ENCODE data around the gene CAMK1D.

The CAMK1D gene

GRCh38 chr10:12743941-12744340, 394.6 kb downstream of the CAMK1D start:
- Histone ChIP-seq H3K4me1 (ENCODE audit: control insufficient read depth, insufficient read depth, low read length, poor library complexity, severe bottlenecking) (no peaks in the 10 kb centered on the region), H3K36me3 (ENCODE audit: control insufficient read depth, insufficient read depth, low read length) (no peaks in the 10 kb centered on the region), H3K27ac (ENCODE audit: insufficient read depth, low read length, poor library complexity, severe bottlenecking) (no peak overlapping the region), H3K4me3 (ENCODE audit: insufficient read depth, low read depth, low read length, poor library complexity, severe bottlenecking) (no peak overlapping the region), H3K27me3 (replicated peaks; ENCODE audit: control insufficient read depth, insufficient read depth, low read length, poor library complexity, severe bottlenecking) (no peaks in the 10 kb centered on the region), H3K9me3 (ENCODE audit: control insufficient read depth, low read length) (no peaks in the 10 kb centered on the region)
- DNase-seq: no peak

- Histone ChIP-seq H3K4me1 (ENCODE audit: control insufficient read depth, insufficient read depth, low read length, poor library complexity, severe bottlenecking) (no peaks in the 10 kb centered on the region), H3K27ac (ENCODE audit: insufficient read depth, low read length, poor library complexity, severe bottlenecking) (no peak overlapping the region), H3K36me3 (ENCODE audit: control insufficient read depth, insufficient read depth, low read length) (no peaks in the 10 kb centered on the region), H3K4me3 (ENCODE audit: insufficient read depth, low read depth, low read length, poor library complexity, severe bottlenecking) (no peak overlapping the region), H3K27me3 (replicated peaks; ENCODE audit: control insufficient read depth, insufficient read depth, low read length, poor library complexity, severe bottlenecking) (no peaks in the 10 kb centered on the region), H3K9me3 (ENCODE audit: control insufficient read depth, low read length) (no peaks in the 10 kb centered on the region)
- DNase-seq: no peak
Observed at GRCh38 chr10:12748186-12748585, 398.8 kb downstream of the CAMK1D start.

GRCh38 chr10:12749760-12750478, 400.6 kb downstream of the CAMK1D start:
- Histone ChIP-seq H3K4me3 (ENCODE audit: insufficient read depth, low read depth, low read length, poor library complexity, severe bottlenecking) (no peak overlapping the region), H3K27me3 (replicated peaks; ENCODE audit: control insufficient read depth, insufficient read depth, low read length, poor library complexity, severe bottlenecking) (no peaks in the 10 kb centered on the region), H3K9me3 (ENCODE audit: control insufficient read depth, low read length) (no peaks in the 10 kb centered on the region), H3K27ac (ENCODE audit: insufficient read depth, low read length, poor library complexity, severe bottlenecking) (no peak overlapping the region), H3K36me3 (ENCODE audit: control insufficient read depth, insufficient read depth, low read length) (no peaks in the 10 kb centered on the region), H3K4me1 (ENCODE audit: control insufficient read depth, insufficient read depth, low read length, poor library complexity, severe bottlenecking) (no peaks in the 10 kb centered on the region)
- DNase-seq: no peak

GRCh38 chr10:12750526-12751201, 401.3 kb downstream of the CAMK1D start:
- no peak for DNase-seq
- no peaks in the 10 kb centered on the region for H3K4me1 ChIP-seq (ENCODE audit: control insufficient read depth, insufficient read depth, low read length, poor library complexity, severe bottlenecking)
- no peak overlapping the region for H3K4me3 ChIP-seq (ENCODE audit: insufficient read depth, low read depth, low read length, poor library complexity, severe bottlenecking)
- H3K27ac ChIP-seq (ENCODE audit: insufficient read depth, low read length, poor library complexity, severe bottlenecking): no peak overlapping the region
- H3K27me3 ChIP-seq (replicated peaks; ENCODE audit: control insufficient read depth, insufficient read depth, low read length, poor library complexity, severe bottlenecking): no peaks in the 10 kb centered on the region
- no peaks in the 10 kb centered on the region for H3K9me3 ChIP-seq (ENCODE audit: control insufficient read depth, low read length)
- H3K36me3 ChIP-seq (ENCODE audit: control insufficient read depth, insufficient read depth, low read length): no peaks in the 10 kb centered on the region

GRCh38 chr10:12755075-12755474, 405.7 kb downstream of the CAMK1D start:
- no peak for DNase-seq
- H3K27ac ChIP-seq (ENCODE audit: insufficient read depth, low read length, poor library complexity, severe bottlenecking): no peak overlapping the region
- H3K4me3 ChIP-seq (ENCODE audit: insufficient read depth, low read depth, low read length, poor library complexity, severe bottlenecking): no peak overlapping the region
- no peaks in the 10 kb centered on the region for H3K27me3 ChIP-seq (replicated peaks; ENCODE audit: control insufficient read depth, insufficient read depth, low read length, poor library complexity, severe bottlenecking)
- H3K36me3 ChIP-seq (ENCODE audit: control insufficient read depth, insufficient read depth, low read length): no peaks in the 10 kb centered on the region
- no peaks in the 10 kb centered on the region for H3K9me3 ChIP-seq (ENCODE audit: control insufficient read depth, low read length)
- H3K4me1 ChIP-seq (ENCODE audit: control insufficient read depth, insufficient read depth, low read length, poor library complexity, severe bottlenecking): no peaks in the 10 kb centered on the region

- DNase-seq: no peak
Observed at GRCh38 chr10:12757351-12757750, 408.0 kb downstream of the CAMK1D start.

GRCh38 chr10:12758271-12758670, 408.9 kb downstream of the CAMK1D start:
- Histone ChIP-seq H3K4me1 (ENCODE audit: control insufficient read depth, insufficient read depth, low read length, poor library complexity, severe bottlenecking) (no peaks in the 10 kb centered on the region), H3K4me3 (ENCODE audit: insufficient read depth, low read depth, low read length, poor library complexity, severe bottlenecking) (no peak overlapping the region), H3K27ac (ENCODE audit: insufficient read depth, low read length, poor library complexity, severe bottlenecking) (no peak overlapping the region), H3K27me3 (replicated peaks; ENCODE audit: control insufficient read depth, insufficient read depth, low read length, poor library complexity, severe bottlenecking) (no peaks in the 10 kb centered on the region), H3K9me3 (ENCODE audit: control insufficient read depth, low read length) (no peaks in the 10 kb centered on the region), H3K36me3 (ENCODE audit: control insufficient read depth, insufficient read depth, low read length) (peaks cover 6% of the 10 kb centered on the region)
- DNase-seq: no peak

More at GRCh38 chr10:12757351-12757750, 408.0 kb downstream of the CAMK1D start:
- Histone ChIP-seq H3K4me3 (ENCODE audit: insufficient read depth, low read depth, low read length, poor library complexity, severe bottlenecking) (no peak overlapping the region), H3K27ac (ENCODE audit: insufficient read depth, low read length, poor library complexity, severe bottlenecking) (no peak overlapping the region), H3K27me3 (replicated peaks; ENCODE audit: control insufficient read depth, insufficient read depth, low read length, poor library complexity, severe bottlenecking) (no peaks in the 10 kb centered on the region), H3K36me3 (ENCODE audit: control insufficient read depth, insufficient read depth, low read length) (peaks cover 6% of the 10 kb centered on the region), H3K9me3 (ENCODE audit: control insufficient read depth, low read length) (no peaks in the 10 kb centered on the region), H3K4me1 (ENCODE audit: control insufficient read depth, insufficient read depth, low read length, poor library complexity, severe bottlenecking) (no peaks in the 10 kb centered on the region)

- DNase-seq: no peak
- Histone ChIP-seq H3K27ac (ENCODE audit: insufficient read depth, low read length, poor library complexity, severe bottlenecking) (no peak overlapping the region), H3K4me1 (ENCODE audit: control insufficient read depth, insufficient read depth, low read length, poor library complexity, severe bottlenecking) (no peaks in the 10 kb centered on the region), H3K36me3 (ENCODE audit: control insufficient read depth, insufficient read depth, low read length) (peaks cover 3% of the 10 kb centered on the region), H3K27me3 (replicated peaks; ENCODE audit: control insufficient read depth, insufficient read depth, low read length, poor library complexity, severe bottlenecking) (no peaks in the 10 kb centered on the region), H3K9me3 (ENCODE audit: control insufficient read depth, low read length) (no peaks in the 10 kb centered on the region), H3K4me3 (ENCODE audit: insufficient read depth, low read depth, low read length, poor library complexity, severe bottlenecking) (no peak overlapping the region)
Observed at GRCh38 chr10:12766223-12766622, 416.9 kb downstream of the CAMK1D start.

- no peak overlapping the region for H3K4me3 ChIP-seq (ENCODE audit: insufficient read depth, low read depth, low read length, poor library complexity, severe bottlenecking)
- H3K27me3 ChIP-seq (replicated peaks; ENCODE audit: control insufficient read depth, insufficient read depth, low read length, poor library complexity, severe bottlenecking): no peaks in the 10 kb centered on the region
- H3K36me3 ChIP-seq (ENCODE audit: control insufficient read depth, insufficient read depth, low read length): no peaks in the 10 kb centered on the region
- DNase-seq: no peak
- no peaks in the 10 kb centered on the region for H3K9me3 ChIP-seq (ENCODE audit: control insufficient read depth, low read length)
- H3K27ac ChIP-seq (ENCODE audit: insufficient read depth, low read length, poor library complexity, severe bottlenecking): no peak overlapping the region
- no peaks in the 10 kb centered on the region for H3K4me1 ChIP-seq (ENCODE audit: control insufficient read depth, insufficient read depth, low read length, poor library complexity, severe bottlenecking)
Observed at GRCh38 chr10:12768156-12769100, 419.1 kb downstream of the CAMK1D start.

Data from effector memory CD4-positive, alpha-beta T cell (primary cell).